ENCODE measurements around the gene ZFP3.
"Not testable (repeated sequence)": the region's sequence is repeated elsewhere in the genome, so short reads cannot be mapped to it uniquely, and the experiment has no call there.

The ZFP3 gene

GRCh38 chr17:5135726-5136579 is 57.7 kb downstream of the ZFP3 start:
- Histone ChIP-seq H3K4me1 (no peaks in the 10 kb centered on the region), H3K4me3 (no peak overlapping the region), H3K27me3 (peaks cover 0 to 16% of the 10 kb centered on the region in 2 donors), H3K36me3 (no peaks in the 10 kb centered on the region), H3K27ac (no peak overlapping the region), H3K9me3 (no peaks in the 10 kb centered on the region)
- no peak for TF ChIP-seq CTCF (IDR thresholded peaks at IDR 0.05)
- intact Hi-C loops (cut with DNase I; ENCODE audit: low total_unique reads): no loop called here
- DNase-seq: no peak

GRCh38 chr17:5136580-5137412 is 58.5 kb downstream of the ZFP3 start:
- H3K4me1 ChIP-seq; H3K27me3 ChIP-seq; H3K36me3 ChIP-seq; intact Hi-C loops (cut with DNase I; ENCODE audit: low total_unique reads); DNase-seq; H3K27ac ChIP-seq; H3K4me3 ChIP-seq; H3K9me3 ChIP-seq: not testable (repeated sequence)

GRCh38 chr17:5137511-5138197 is 59.4 kb downstream of the ZFP3 start:
- H3K9me3 ChIP-seq; H3K4me3 ChIP-seq; DNase-seq; H3K27me3 ChIP-seq; H3K36me3 ChIP-seq; intact Hi-C loops (cut with DNase I; ENCODE audit: low total_unique reads); H3K27ac ChIP-seq; H3K4me1 ChIP-seq: not testable (repeated sequence)

GRCh38 chr17:5138198-5138544 is 59.9 kb downstream of the ZFP3 start:
- H3K36me3 ChIP-seq; H3K4me3 ChIP-seq; DNase-seq; H3K27ac ChIP-seq; H3K9me3 ChIP-seq; H3K4me1 ChIP-seq; intact Hi-C loops (cut with DNase I; ENCODE audit: low total_unique reads); H3K27me3 ChIP-seq: not testable (repeated sequence)

- Histone ChIP-seq H3K4me3 (no peak overlapping the region), H3K27ac (no peak overlapping the region), H3K4me1 (no peaks in the 10 kb centered on the region), H3K9me3 (no peaks in the 10 kb centered on the region), H3K36me3 (no peaks in the 10 kb centered on the region), H3K27me3 (peaks cover 0 to 5% of the 10 kb centered on the region in 2 donors)
- no peak for TF ChIP-seq CTCF (IDR thresholded peaks at IDR 0.05)
- intact Hi-C loops (cut with DNase I; ENCODE audit: low total_unique reads): no loop called here
- no peak for DNase-seq
These were observed 60.6 kb downstream of the ZFP3 start for GRCh38 chr17:5138616-5139457.

GRCh38 chr17:5139458-5139732 is 61.1 kb downstream of the ZFP3 start:
- Histone ChIP-seq H3K9me3 (no peaks in the 10 kb centered on the region), H3K27ac (no peak overlapping the region), H3K4me3 (no peak overlapping the region), H3K27me3 (peaks cover 0 to 5% of the 10 kb centered on the region in 2 donors), H3K4me1 (no peaks in the 10 kb centered on the region), H3K36me3 (no peaks in the 10 kb centered on the region)
- DNase-seq: no peak
- intact Hi-C loops (cut with DNase I; ENCODE audit: low total_unique reads): no loop called here
- no peak for TF ChIP-seq CTCF (IDR thresholded peaks at IDR 0.05)

- H3K27ac ChIP-seq; H3K9me3 ChIP-seq; H3K4me1 ChIP-seq; intact Hi-C loops (cut with DNase I; ENCODE audit: low total_unique reads); DNase-seq; H3K27me3 ChIP-seq; H3K4me3 ChIP-seq; H3K36me3 ChIP-seq: not testable (repeated sequence)
These were observed 64.6 kb downstream of the ZFP3 start for GRCh38 chr17:5142877-5143276.

Measured in tibial artery (tissue), 4 donors.